Astrocyte of the spinal cord (primary cell): ENCODE data around the gene PDE8A.

Source experiments
- DNase-seq: peaks from one replicate; pipeline ENCODE4 v3.0.0; 2011; ENCODE audit warnings: low read depth, low spot score
- H3K4me3 ChIP-seq: 2 replicates; pipeline ENCODE4 v1.5.1; 2011; ENCODE audit warnings: low read depth, mild to moderate bottlenecking, low read length, moderate library complexity
- CTCF ChIP-seq: IDR thresholded peaks from 2 replicates; pipeline ENCODE4 v1.5.1; 2012; ENCODE audit warnings: low read depth, mild to moderate bottlenecking, low read length, inconsistent platforms
- in situ Hi-C: cut with HindIII; loops from 2 replicates; pipeline ENCODE4 v1.10.0; 2017; ENCODE audit warnings: low sequenced_read_pairs

Gene PDE8A

GRCh38 chr15:85118173-85118572 lies 136.5 kb downstream of the PDE8A start:
- TF ChIP-seq CTCF = no peak
- no peak for DNase-seq
- in situ Hi-C loops = no loop called here
- no peak overlapping the region for H3K4me3 ChIP-seq

- in situ Hi-C loops = no loop called here
- TF ChIP-seq CTCF = no peak
- no peak overlapping the region for H3K4me3 ChIP-seq
- DNase-seq = no peak
Measured at GRCh38 chr15:85118581-85118980, 136.9 kb downstream of the PDE8A start.

- no peak overlapping the region for H3K4me3 ChIP-seq
- in situ Hi-C loops = no loop called here
- DNase-seq = no peak
- no peak for TF ChIP-seq CTCF
Measured at GRCh38 chr15:85120351-85121113, 138.9 kb downstream of the PDE8A start.

GRCh38 chr15:85124173-85124572 lies 142.5 kb downstream of the PDE8A start:
- no peak for TF ChIP-seq CTCF
- no peak for DNase-seq
- in situ Hi-C loops = no loop called here
- no peak overlapping the region for H3K4me3 ChIP-seq

GRCh38 chr15:85125056-85125661 lies 143.5 kb downstream of the PDE8A start:
- no peak overlapping the region for H3K4me3 ChIP-seq
- DNase-seq = peak; percentile 46
- TF ChIP-seq CTCF = no peak
- in situ Hi-C loops = no loop called here

- in situ Hi-C loops = no loop called here
Measured at GRCh38 chr15:85128621-85129020, 147.0 kb downstream of the PDE8A start.

More at GRCh38 chr15:85128621-85129020, 147.0 kb downstream of the PDE8A start:
- TF ChIP-seq CTCF = no peak
- DNase-seq = no peak
- H3K4me3 ChIP-seq = no peak overlapping the region
